GM21515 (cell line): ENCODE results near the gene CLDN18.

Experiments used
- ATAC-seq: cut with Tn5 transposase; IDR thresholded peaks from one replicate; pipeline ENCODE4 v1.9.1; 2021; ENCODE audit not compliant: unreplicated experiment

The CLDN18 gene

DNA sequence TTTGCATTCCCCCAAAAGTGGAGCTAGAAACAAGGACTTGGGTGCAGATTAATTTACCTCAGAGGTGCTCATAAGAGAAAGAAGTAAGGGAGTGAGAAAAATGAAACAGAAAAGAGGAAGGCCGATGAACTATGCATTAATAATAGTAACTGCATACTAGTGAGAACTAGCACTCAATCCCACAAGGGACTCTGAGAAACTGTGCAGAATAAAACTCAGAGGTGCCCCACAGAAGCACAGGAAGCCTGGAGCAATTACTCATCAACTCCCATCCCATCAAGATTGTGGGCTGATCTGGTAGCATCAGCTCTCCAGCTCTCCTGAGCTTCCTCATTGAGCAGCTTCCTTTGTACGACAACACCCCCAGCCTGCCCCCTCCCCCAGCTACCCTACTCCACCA is 50.8 kb downstream of the CLDN18 start:
- peak; percentile 52 for ATAC-seq

DNA sequence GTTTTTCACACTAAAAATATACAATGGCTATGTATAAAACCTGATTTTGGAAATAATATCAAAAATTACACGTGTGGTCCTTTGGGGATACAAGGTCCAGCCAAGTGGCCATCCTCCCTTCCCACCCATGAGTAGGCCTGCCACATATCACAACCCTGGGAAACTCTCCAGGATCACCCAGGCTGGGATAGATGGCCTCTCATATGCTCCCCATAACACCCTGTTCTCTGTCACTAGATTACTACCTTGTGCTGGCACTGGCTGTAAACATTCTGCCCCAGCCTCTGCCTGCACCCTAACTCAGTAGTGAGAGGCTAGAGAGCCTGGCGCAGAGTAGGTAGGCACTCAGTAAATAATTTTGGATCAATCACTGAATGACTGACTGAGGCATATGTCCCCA is 52.1 kb downstream of the CLDN18 start:
- no peak for ATAC-seq

DNA sequence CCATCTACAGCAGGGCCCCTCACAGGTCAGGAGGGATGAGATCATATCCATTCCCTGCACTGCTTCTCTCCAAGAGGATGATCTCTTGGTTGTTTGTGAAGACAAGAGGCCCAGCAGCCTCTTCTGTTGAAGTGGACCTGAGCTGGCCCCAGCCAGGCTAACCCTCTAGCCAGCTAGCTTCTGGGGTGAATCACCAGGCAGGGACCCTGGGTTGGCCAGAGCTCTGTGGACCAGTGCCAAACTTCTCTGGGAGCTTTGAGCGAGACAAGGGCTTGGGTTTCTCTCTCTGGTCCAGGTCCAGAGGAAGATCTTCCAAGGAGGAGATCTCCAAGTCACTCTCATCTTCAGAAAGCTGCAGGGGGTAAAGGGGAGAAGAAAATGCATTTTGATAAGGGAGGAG is 52.7 kb downstream of the CLDN18 start:
- no peak for ATAC-seq

- ATAC-seq = no peak
Measured at GRCh38 chr3:138063416-138063815, 53.5 kb downstream of the CLDN18 start.

DNA sequence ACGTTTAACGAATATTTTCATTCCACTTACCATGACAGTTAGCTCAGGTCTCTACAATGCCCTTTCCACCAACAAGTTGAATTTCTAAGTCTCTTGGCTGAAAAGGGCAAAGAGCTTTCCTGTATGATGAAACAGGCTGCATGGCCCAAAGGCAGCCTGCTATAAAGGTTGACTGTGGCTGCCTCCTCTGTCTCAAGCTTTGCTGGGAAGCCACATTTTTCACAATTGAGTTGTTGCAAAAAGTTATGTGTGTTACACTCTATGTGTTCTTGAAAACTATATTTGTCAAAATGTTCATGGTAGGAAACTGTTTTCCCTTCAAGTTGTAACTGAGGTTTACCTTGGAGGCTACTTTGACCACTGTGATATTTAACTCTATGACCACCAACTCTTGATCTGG is 56.0 kb downstream of the CLDN18 start:
- ATAC-seq = no peak

GRCh38 chr3:138066383-138066782 is 56.4 kb downstream of the CLDN18 start:
- ATAC-seq = peak; percentile 74

GRCh38 chr3:138066972-138067371 is 57.0 kb downstream of the CLDN18 start:
- no peak for ATAC-seq

DNA sequence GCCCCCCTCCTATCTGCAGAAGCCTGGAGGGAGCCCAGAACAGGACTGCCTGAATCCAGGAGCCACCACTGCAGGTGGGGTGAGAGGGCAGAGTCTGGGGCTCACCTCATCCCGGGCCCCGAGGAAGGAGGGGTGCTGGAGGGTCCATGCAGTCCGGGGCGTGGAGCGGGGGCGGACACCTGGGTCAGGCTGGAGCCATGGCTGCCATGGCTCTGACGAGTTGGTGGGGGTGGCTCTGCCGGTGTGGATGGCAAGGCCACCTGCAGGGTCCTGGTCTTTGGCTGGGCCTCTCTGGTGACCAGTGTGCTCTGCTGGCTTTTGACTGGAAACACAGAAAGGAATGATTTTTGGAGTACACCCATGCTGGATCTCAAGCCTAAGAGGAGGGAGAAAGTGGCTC is 58.1 kb downstream of the CLDN18 start:
- no peak for ATAC-seq

DNA sequence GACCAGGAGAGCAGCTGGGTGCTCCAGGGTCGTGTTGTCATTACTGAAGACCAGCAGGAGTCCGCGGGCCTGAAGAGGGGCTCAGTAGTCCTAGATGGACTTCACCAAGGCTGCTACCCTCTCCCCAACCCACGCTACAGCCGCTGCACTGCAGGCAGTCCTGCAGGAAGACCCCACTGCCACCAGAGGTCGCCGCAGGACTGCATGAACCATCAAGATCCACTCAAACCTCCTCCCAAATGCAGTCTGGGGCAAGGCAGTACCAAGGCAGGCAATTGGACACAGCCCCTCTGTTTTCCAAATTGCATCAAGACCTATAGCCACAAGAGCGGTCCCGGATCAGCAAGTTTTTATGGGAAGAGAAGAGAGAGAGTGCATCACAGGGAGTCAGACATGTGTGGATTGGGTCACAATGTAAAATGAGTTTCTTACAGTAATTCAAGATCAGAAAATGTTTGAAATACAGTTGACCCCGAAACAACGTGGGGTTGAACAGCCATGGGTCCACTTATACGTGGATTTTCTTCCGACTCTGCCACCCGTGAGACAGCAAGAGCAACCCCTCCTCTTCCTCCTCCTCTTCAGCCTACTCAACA is 58.7 kb downstream of the CLDN18 start:
- peak; percentile 74 for ATAC-seq

GRCh38 chr3:138070006-138070405 is 60.0 kb downstream of the CLDN18 start:
- ATAC-seq = no peak

- ATAC-seq = no peak
Measured at GRCh38 chr3:138072796-138073195, 62.8 kb downstream of the CLDN18 start.

- ATAC-seq = no peak
Measured at GRCh38 chr3:138078096-138078495, 68.1 kb downstream of the CLDN18 start.

DNA sequence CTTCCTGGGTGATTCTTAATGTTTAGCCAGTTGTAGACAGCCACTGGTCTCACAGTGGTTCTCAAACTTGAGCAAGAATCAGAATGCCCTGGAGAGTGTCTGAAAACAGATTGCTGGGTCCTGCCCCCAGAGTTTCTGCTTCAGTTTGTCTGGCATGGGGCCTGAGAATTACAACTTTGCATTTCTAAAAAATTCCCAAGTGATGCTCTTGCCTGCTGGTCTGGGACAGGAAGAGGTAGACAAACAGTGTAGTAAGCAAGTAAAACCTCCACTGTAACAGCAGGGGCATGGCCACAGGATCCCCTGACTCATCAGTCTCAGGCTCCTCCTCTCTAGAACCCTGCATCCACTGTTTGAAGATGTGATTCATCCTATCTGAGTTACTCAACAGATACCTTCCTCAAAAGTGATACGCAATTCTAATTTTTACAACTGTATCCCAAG is 69.0 kb downstream of the CLDN18 start:
- no peak for ATAC-seq

DNA sequence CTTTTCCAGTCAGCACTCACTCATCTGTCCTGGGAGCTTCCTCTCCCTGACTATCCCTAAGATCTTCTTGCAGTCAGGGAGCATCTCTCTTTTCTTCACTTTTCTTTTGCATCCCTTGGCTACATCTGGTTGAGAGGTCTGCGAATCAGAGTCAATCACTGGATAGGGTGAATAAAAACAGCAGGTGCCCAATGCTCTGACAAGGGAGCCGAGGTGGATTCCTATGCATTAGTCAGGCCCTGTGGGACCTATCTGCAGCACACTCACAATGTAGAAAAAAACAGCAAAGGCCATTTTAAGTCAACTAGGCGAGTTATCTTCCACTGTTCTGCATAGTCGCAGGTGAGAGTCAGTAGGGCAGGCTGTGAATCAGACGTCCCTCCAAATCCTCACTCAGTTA is 69.9 kb downstream of the CLDN18 start:
- no peak for ATAC-seq

GRCh38 chr3:138081371-138082084 is 71.6 kb downstream of the CLDN18 start:
- no peak for ATAC-seq

- no peak for ATAC-seq
Measured at GRCh38 chr3:138082085-138082991, 72.4 kb downstream of the CLDN18 start.

GRCh38 chr3:138082992-138083386 is 73.0 kb downstream of the CLDN18 start:
- ATAC-seq = no peak
